AG04449 (cell line): ENCODE measurements around the gene RELN.

Experiments
- CTCF ChIA-PET: fragments of 350-600 bp; formaldehyde crosslinking; extraction: SDS; loops from one replicate; lab custom pipeline; 2021; ENCODE audit warnings: antibody characterized with exemption; lab: Yijun Ruan, JAX
- POLR2A ChIA-PET: fragments of 400-600, 350-600 bp; formaldehyde crosslinking; extraction: SDS; loops from one replicate; lab custom pipeline; 2020; ENCODE audit warnings: antibody characterized with exemption, inconsistent platforms; lab: Yijun Ruan, JAX
- DNase-seq: peaks from one replicate; pipeline ENCODE4 v3.0.0-alpha.2; 2010; ENCODE audit warnings: low read depth, low spot score
- H3K4me3 ChIP-seq: 2 replicates; pipeline ENCODE4 v1.5.1; 2011; ENCODE audit warnings: low read depth, mild to moderate bottlenecking, control low read depth, low read length
- TF ChIP-seq, protein P1 (sequence below): IDR thresholded peaks from one replicate; pipeline ENCODE4 v1.5.1; 2011; ENCODE audit warnings: mild to moderate bottlenecking, moderate library complexity, low read length, control low read depth, inconsistent platforms; ENCODE audit not compliant: insufficient read depth; ENCODE audit errors: missing control alignments

RELN gene

DNA sequence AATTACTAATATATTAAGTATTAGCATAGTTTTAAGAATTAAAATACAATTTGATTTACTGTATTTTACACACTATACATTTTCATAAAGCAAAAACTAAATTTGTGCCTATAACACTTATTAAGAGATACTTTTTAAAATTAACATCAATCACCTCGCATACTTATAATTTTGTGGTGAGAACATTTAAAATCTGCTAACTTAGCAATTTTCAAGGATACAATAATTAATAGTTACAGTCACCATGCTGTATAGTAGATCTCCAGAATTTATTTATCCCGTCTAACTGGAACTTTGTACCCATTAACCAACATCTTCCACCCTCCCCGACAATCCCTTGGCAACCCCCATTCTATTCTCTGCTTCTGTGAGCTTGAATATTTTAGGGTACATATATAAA lies 47.5 kb downstream of the RELN start:
- DNase-seq, result no peak
- CTCF ChIA-PET, result no interaction called here
- TF ChIP-seq, protein P1, sequence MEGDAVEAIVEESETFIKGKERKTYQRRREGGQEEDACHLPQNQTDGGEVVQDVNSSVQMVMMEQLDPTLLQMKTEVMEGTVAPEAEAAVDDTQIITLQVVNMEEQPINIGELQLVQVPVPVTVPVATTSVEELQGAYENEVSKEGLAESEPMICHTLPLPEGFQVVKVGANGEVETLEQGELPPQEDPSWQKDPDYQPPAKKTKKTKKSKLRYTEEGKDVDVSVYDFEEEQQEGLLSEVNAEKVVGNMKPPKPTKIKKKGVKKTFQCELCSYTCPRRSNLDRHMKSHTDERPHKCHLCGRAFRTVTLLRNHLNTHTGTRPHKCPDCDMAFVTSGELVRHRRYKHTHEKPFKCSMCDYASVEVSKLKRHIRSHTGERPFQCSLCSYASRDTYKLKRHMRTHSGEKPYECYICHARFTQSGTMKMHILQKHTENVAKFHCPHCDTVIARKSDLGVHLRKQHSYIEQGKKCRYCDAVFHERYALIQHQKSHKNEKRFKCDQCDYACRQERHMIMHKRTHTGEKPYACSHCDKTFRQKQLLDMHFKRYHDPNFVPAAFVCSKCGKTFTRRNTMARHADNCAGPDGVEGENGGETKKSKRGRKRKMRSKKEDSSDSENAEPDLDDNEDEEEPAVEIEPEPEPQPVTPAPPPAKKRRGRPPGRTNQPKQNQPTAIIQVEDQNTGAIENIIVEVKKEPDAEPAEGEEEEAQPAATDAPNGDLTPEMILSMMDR, result no peak
- POLR2A ChIA-PET, result no interaction called here
- H3K4me3 ChIP-seq, result no peak overlapping the region

DNA sequence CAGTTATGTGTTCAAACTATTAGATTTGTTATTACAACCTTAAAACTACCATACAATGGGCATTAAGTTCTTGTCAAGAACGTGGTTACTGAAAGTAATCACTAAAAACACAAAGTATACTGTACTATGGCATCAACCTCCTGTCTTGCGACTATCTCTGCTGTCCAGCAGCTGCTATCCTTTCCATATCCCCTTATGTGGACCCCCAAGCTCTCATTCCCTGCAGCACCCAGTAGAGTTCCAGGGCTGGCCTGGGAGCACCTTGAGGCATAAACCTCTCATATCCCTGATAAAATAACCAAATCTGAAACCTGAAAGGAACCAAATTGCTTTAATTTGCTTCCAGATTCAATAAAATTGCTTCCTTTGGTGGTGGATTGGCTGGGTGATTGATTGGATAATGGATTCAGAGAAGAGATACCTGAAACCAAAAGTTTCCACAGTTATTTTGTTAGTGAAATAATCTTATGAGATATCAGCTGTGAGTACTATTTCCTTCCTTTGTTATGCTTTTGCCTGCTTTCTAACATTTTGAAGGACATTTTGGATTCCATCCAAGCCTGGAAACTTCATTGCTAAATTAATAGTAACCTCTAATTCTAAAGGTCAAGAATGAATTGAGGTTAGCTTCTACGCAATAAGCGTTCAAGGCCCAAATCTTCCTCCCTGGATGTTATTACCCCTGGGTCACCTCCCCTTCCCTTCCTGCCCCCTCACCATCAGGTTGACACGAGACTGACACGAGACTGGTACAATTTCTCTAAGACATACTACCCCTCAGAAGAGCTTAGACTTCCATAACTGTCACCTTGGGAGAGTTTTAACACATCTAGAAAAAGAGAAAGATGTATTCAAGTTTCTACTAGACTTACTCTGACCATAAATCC lies 48.8 kb downstream of the RELN start:
- TF ChIP-seq, protein P1, result no peak
- POLR2A ChIA-PET, result no interaction called here
- CTCF ChIA-PET, result no interaction called here

GRCh38 chr7:103937680-103938079 lies 51.8 kb downstream of the RELN start:
- no peak overlapping the region for H3K4me3 ChIP-seq
- DNase-seq, result no peak
- TF ChIP-seq, protein P1, result no peak
- CTCF ChIA-PET, result no interaction called here
- POLR2A ChIA-PET, result no interaction called here

More for the DNA sequence above, 48.8 kb downstream of the RELN start:
- DNase-seq, result no peak
- H3K4me3 ChIP-seq, result no peak overlapping the region

DNA sequence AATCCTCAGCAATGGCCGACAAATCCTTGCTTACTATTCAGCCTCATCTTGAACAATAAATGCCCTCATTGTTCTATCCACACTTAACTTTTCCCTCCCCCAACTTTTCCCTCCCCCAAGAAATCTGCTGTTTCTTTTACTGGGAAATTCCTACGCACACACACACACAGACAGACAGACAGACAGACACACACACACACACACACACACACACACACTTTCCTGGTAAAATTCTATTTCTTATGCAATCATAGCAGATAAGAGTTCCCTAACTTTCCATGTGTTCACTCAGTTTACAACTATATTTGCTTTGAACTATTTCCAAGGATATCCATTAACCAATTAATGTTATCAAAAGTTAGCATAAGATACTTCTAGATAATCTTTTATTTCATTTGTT lies 52.9 kb downstream of the RELN start:
- no peak for DNase-seq
- POLR2A ChIA-PET, result no interaction called here
- no peak overlapping the region for H3K4me3 ChIP-seq
- CTCF ChIA-PET, result no interaction called here
- TF ChIP-seq, protein P1, result no peak

DNA sequence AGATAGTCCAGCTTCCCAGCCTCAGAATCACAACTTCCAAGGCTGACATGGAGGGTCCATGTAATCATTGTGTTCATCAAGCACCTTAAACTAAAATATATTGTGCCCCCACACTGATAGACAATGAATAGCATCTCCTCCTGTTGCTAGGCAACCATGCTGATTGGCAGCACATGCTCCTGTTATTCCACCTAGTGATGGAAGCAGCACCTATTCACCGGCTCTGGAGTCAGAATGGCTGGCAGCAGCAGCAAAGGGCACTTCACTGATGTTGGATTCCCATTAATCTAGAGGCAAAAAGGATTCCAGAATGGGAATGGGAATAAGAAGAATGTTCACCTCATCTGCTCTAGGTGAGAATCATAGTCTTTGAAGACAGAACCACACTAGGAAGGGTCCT lies 55.0 kb downstream of the RELN start:
- ChIA-PET POLR2A (no interaction called here), CTCF (no interaction called here)
- H3K4me3 ChIP-seq, result no peak overlapping the region
- TF ChIP-seq, protein P1, result no peak
- DNase-seq, result no peak

DNA sequence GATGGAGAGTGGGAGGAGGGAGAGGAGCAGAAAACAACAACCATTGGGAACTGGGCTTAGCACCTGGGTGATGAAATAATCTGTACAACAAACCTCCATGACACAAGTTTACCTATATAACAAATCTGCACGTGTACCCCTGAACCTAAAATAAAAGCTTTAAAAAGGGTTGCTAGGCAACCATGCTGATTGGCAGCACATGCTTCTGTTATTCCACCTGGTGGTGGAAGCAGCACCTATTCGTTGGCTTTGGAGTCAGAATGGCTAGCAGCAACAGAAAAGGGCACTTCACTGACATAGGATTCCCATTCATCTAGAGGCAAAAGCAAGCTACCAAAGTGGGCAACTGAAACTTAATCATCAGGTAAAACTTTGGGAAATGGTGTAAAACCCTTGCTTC lies 57.1 kb downstream of the RELN start:
- CTCF ChIA-PET, result no interaction called here
- TF ChIP-seq, protein P1, result no peak
- no peak overlapping the region for H3K4me3 ChIP-seq
- POLR2A ChIA-PET, result no interaction called here
- no peak for DNase-seq
